H1 (cell line): ENCODE results near the gene TRIM44. TPM values are rescaled to one million over a fixed set of nuclear protein-coding genes. Genes with fewer than 3 reads are reported as not detected.

ENCODE experiments used
- CTCF ChIA-PET: fragments of 300-600 bp; sonication (Branson Sonifier 250); formaldehyde crosslinking; loops from one replicate; lab custom pipeline; 2021; ENCODE audit not compliant: partially characterized antibody; lab: Charles Lee
- POLR2A ChIA-PET: fragments of 300-600 bp; sonication (Branson Sonifier 250); formaldehyde crosslinking; loops from one replicate; lab custom pipeline; 2021; ENCODE audit warnings: inconsistent platforms; ENCODE audit not compliant: partially characterized antibody; lab: Charles Lee
- DNase-seq, 2 experiments: peaks; one replicate each; pipeline versions ENCODE4 v3.0.0 to v3.0.0-alpha.2; 2010 to 2022; ENCODE audit warnings: low spot score in 2 of 2, low read depth in 1 of 2, mixed read lengths in 1 of 2
- FAIRE-seq: peaks from 2 replicates; lab custom pipeline; 2011; peaks lifted over from hg19 to GRCh38; lab: Jason Lieb, UNC
- H2AFZ ChIP-seq: 2 replicates; pipeline ENCODE4 v1.8.1; 2012; ENCODE audit warnings: low read length, inconsistent platforms
- H2AK5ac ChIP-seq: 2 replicates; pipeline ENCODE4 v1.6.1; 2013; ENCODE audit warnings: low read depth, low read length
- H2BK120ac ChIP-seq: replicated peaks from 2 replicates; pipeline ENCODE3; 2013; ENCODE audit warnings: low read depth, low read length, inconsistent platforms
- H2BK12ac ChIP-seq: 2 replicates; pipeline ENCODE4 v1.6.1; 2013; ENCODE audit warnings: low read depth, low read length
- H2BK15ac ChIP-seq: 2 replicates; pipeline ENCODE4 v1.6.1; 2013; ENCODE audit warnings: low read length
- H2BK20ac ChIP-seq: 2 replicates; pipeline ENCODE4 v1.6.1; 2013; ENCODE audit warnings: low read length
- H2BK5ac ChIP-seq: 2 replicates; pipeline ENCODE4 v1.6.1; 2013; ENCODE audit warnings: low read depth, low read length
- H3K14ac ChIP-seq: 2 replicates; pipeline ENCODE4 v1.6.1; 2013; ENCODE audit warnings: inconsistent platforms; ENCODE audit not compliant: insufficient read length
- H3K18ac ChIP-seq: 2 replicates; pipeline ENCODE4 v1.6.1; 2013; ENCODE audit warnings: low read length; ENCODE audit errors: extremely low read depth
- H3K23ac ChIP-seq: 2 replicates; pipeline ENCODE4 v1.6.1; 2013; ENCODE audit warnings: inconsistent platforms; ENCODE audit not compliant: insufficient read length
- H3K23me2 ChIP-seq: 2 replicates; pipeline ENCODE4 v1.6.1; 2013; ENCODE audit warnings: low read depth, low read length
- H3K27ac ChIP-seq: 2 replicates; pipeline ENCODE4 v1.6.1; 2011; ENCODE audit warnings: low read depth, low read length, inconsistent platforms
- H3K27me3 ChIP-seq, 4 experiments: replicated peaks in 1 of 4; 1 replicate in 1 of 4; 2 replicates in 3 of 4; pipeline versions ENCODE4 v1.6.1 to v1.8.1; 2011 to 2013; ENCODE audit warnings: low read length in 3 of 4, mild to moderate bottlenecking in 3 of 4, inconsistent platforms in 2 of 4, mixed read lengths in 2 of 4, moderate library complexity in 1 of 4; ENCODE audit not compliant: control insufficient read depth in 3 of 4, insufficient read depth in 3 of 4; ENCODE audit errors: extremely low read depth in 1 of 4
- H3K36me3 ChIP-seq, 4 experiments: 2 replicates each; pipeline versions ENCODE4 v1.6.1 to v1.8.1; 2011 to 2013; ENCODE audit warnings: mild to moderate bottlenecking in 4 of 4, low read length in 3 of 4, moderate library complexity in 2 of 4, control low read depth in 1 of 4, inconsistent platforms in 1 of 4; ENCODE audit not compliant: insufficient read depth in 4 of 4, control insufficient read depth in 2 of 4
- H3K4ac ChIP-seq: replicated peaks from 2 replicates; pipeline ENCODE3; 2013; ENCODE audit warnings: low read length, low read depth, mixed read lengths, inconsistent platforms; ENCODE audit not compliant: insufficient read length
- H3K4me1 ChIP-seq, 4 experiments: replicated peaks in 1 of 4; 1 replicate in 1 of 4; 2 replicates in 3 of 4; pipeline versions ENCODE4 v1.6.1 to v1.8.1; 2011 to 2013; ENCODE audit warnings: low read length in 3 of 4, inconsistent platforms in 2 of 4, mixed read lengths in 1 of 4; ENCODE audit not compliant: insufficient read depth in 4 of 4, control insufficient read depth in 3 of 4
- H3K4me2 ChIP-seq, 2 experiments: 2 replicates each; pipeline versions ENCODE4 v1.6.1 to v1.8.1; 2011 to 2013; ENCODE audit warnings: low read depth in 2 of 2, low read length in 2 of 2, control low read depth in 1 of 2, inconsistent platforms in 1 of 2, mild to moderate bottlenecking in 1 of 2; ENCODE audit not compliant: insufficient read depth in 1 of 2
- H3K4me3 ChIP-seq, 4 experiments: fragments of 200-600, 300-600 bp in 1 of 4; sonication (generic), shearing (Covaris generic), sonication (Bioruptor Twin) in 1 of 4; 2 replicates each; pipeline versions ENCODE4 v1.5.1 to v1.8.1; 2011 to 2016; ENCODE audit warnings: low read length in 4 of 4, low read depth in 3 of 4, control low read depth in 2 of 4, inconsistent platforms in 2 of 4, mild to moderate bottlenecking in 2 of 4, mixed read lengths in 1 of 4, moderate library complexity in 1 of 4; ENCODE audit not compliant: insufficient read depth in 2 of 4; ENCODE audit errors: extremely low read depth in 1 of 4
- H3K56ac ChIP-seq: replicated peaks from 2 replicates; pipeline ENCODE3; 2013; ENCODE audit warnings: low read depth, mild to moderate bottlenecking, mixed read lengths, low read length, inconsistent platforms; ENCODE audit not compliant: insufficient read length
- H3K79me1 ChIP-seq: 2 replicates; pipeline ENCODE4 v1.6.1; 2013; ENCODE audit warnings: low read depth, low read length, control low read depth
- H3K79me2 ChIP-seq, 2 experiments: 2 replicates each; pipeline versions ENCODE4 v1.6.1 to v1.8.1; 2012 to 2013; ENCODE audit warnings: low read length in 2 of 2, mild to moderate bottlenecking in 2 of 2, inconsistent platforms in 1 of 2; ENCODE audit not compliant: insufficient read depth in 2 of 2, control insufficient read depth in 1 of 2
- H3K9ac ChIP-seq, 4 experiments: replicated peaks in 1 of 4; 1 replicate in 1 of 4; 2 replicates in 3 of 4; pipeline versions ENCODE4 v1.6.1 to v1.8.1; 2011 to 2013; ENCODE audit warnings: low read depth in 3 of 4, low read length in 3 of 4, control low read depth in 2 of 4, mild to moderate bottlenecking in 2 of 4, moderate library complexity in 2 of 4, inconsistent platforms in 1 of 4; ENCODE audit errors: extremely low read depth in 1 of 4
- H3K9me3 ChIP-seq, 2 experiments: 2 replicates each; pipeline versions ENCODE4 v1.6.1 to v1.8.1; 2012 to 2013; ENCODE audit warnings: mild to moderate bottlenecking in 2 of 2, moderate library complexity in 2 of 2, control low read depth in 1 of 2, inconsistent platforms in 1 of 2, low read depth in 1 of 2, low read length in 1 of 2, mixed read lengths in 1 of 2; ENCODE audit not compliant: insufficient read depth in 2 of 2
- H4K20me1 ChIP-seq, 2 experiments: replicated peaks in 1 of 2; 2 replicates each; pipeline versions ENCODE3 to v1.8.1; 2011 to 2013; ENCODE audit warnings: inconsistent platforms in 2 of 2, low read length in 2 of 2, mild to moderate bottlenecking in 1 of 2; ENCODE audit not compliant: insufficient read depth in 2 of 2, control insufficient read depth in 1 of 2
- H4K5ac ChIP-seq: 2 replicates; pipeline ENCODE4 v1.6.1; 2013; ENCODE audit warnings: low read length, low read depth, mixed read lengths, inconsistent platforms; ENCODE audit not compliant: insufficient read length
- H4K8ac ChIP-seq: 2 replicates; pipeline ENCODE4 v1.8.0; 2013; ENCODE audit warnings: mild to moderate bottlenecking, moderate library complexity, low read length, inconsistent platforms; ENCODE audit not compliant: insufficient read depth; ENCODE audit errors: extremely low read depth
- H4K91ac ChIP-seq: replicated peaks from 2 replicates; pipeline ENCODE3; 2013; ENCODE audit warnings: low read length, mixed read lengths, inconsistent platforms; ENCODE audit not compliant: insufficient read length
- ATF2 ChIP-seq: IDR thresholded peaks from 2 replicates; pipeline ENCODE4 v1.6.1; 2012; ENCODE audit warnings: low read length, inconsistent platforms
- CBX5 ChIP-seq: fragments of 300-800, 300-1000 bp; sonication (generic); IDR thresholded peaks from 2 replicates; pipeline ENCODE4 v1.7.1; 2016; ENCODE audit warnings: antibody characterized with exemption, low read length, low read depth
- CEBPB ChIP-seq: IDR thresholded peaks from 2 replicates; pipeline ENCODE4 v1.6.1; 2012; ENCODE audit warnings: low read depth, low read length
- E2F6 ChIP-seq: IDR thresholded peaks from 2 replicates; pipeline ENCODE4 v1.6.1; 2012; ENCODE audit warnings: inconsistent platforms
- EZH2 ChIP-seq: fragments of 200-600 bp; sonication (generic); IDR thresholded peaks from 2 replicates; pipeline ENCODE4 v1.7.1; 2012; ENCODE audit warnings: low read depth, mild to moderate bottlenecking, moderate library complexity, low read length, inconsistent platforms; ENCODE audit not compliant: severe bottlenecking
- JUND ChIP-seq: IDR thresholded peaks from 2 replicates; pipeline ENCODE4 v1.6.1; 2011; ENCODE audit warnings: mild to moderate bottlenecking, improper control_type of control experiment, low read length
- POLR2AphosphoS5 ChIP-seq: IDR thresholded peaks from 2 replicates; pipeline ENCODE4 v1.6.1; 2011; ENCODE audit warnings: low read depth, low read length
- SIN3A ChIP-seq, 2 experiments: IDR thresholded peaks in 1 of 2; conservative IDR thresholded peaks in 1 of 2; 2 replicates each; pipeline ENCODE4 v1.6.1; 2011 to 2012; ENCODE audit warnings: low read length in 2 of 2, improper control_type of control experiment in 1 of 2, low read depth in 1 of 2, mild to moderate bottlenecking in 1 of 2
- SP4 ChIP-seq: IDR thresholded peaks from 2 replicates; pipeline ENCODE4 v1.6.1; 2012; ENCODE audit warnings: low read length, inconsistent platforms
- USF2 ChIP-seq: IDR thresholded peaks from 2 replicates; pipeline ENCODE4 v1.6.1; 2011; ENCODE audit warnings: low read length, improper control_type of control experiment
- YY1 ChIP-seq: IDR thresholded peaks from 2 replicates; pipeline ENCODE4 v1.6.1; 2011; ENCODE audit warnings: low read depth, mild to moderate bottlenecking, low read length
- WGBS, 2 experiments: shearing (Covaris generic) in 1 of 2; methylation state at CpG; one replicate each; pipeline versions ENCODE4 v1.1.6 to v1.1.7; 2013 to 2015; ENCODE audit warnings: low lambda C conversion rate in 2 of 2, mixed read lengths in 2 of 2, inconsistent platforms in 1 of 2, low coverage in 1 of 2, missing lambda C conversion rate in 1 of 2; ENCODE audit not compliant: insufficient replicate concordance in 2 of 2, insufficient coverage in 1 of 2, insufficient read length in 1 of 2; ENCODE audit errors: extremely low coverage in 1 of 2, missing lambda C conversion rate in 1 of 2; 5-methylcytosine and 5-hydroxymethylcytosine counted together
- polyA plus RNA-seq, 7 experiments: library from polyadenylated mRNA; depleted of rRNA in 3 of 7; stranded (reverse) in 5 of 7; unstranded in 2 of 7; fragments of >200 nt in 5 of 7; fragments of 200-250 nt in 2 of 7; gene quantifications; 1 replicate in 5 of 7; 2 replicates in 1 of 7; 4 replicates in 1 of 7; pipeline versions ENCODE4 v1.2.1 to v1.2.3, GENCODE V29; 2011 to 2013; ENCODE audit warnings: missing spikeins in 2 of 7, mixed read lengths in 2 of 7
- total RNA-seq: library from RNA; stranded (reverse); fragmentation: NEBNext Ultra II Directional; extraction: Animal tissue kit (Norgen Biotek cat#: 25700); gene quantifications from 2 replicates; pipeline ENCODE4 v1.2.1, GENCODE V29; 2021

The TRIM44 gene
- total and polyA plus RNA-seq, 2 of the 8 experiments (the other 6 are each of a cell fraction or from before 2014, with no cell fraction given), result 13.9 to 34.4 TPM

GRCh38 chr11:35761899-35762298 is 99.3 kb downstream of the TRIM44 start:
- Histone ChIP-seq H3K18ac (no peak overlapping the region), H3K23me2 (peaks cover 2% of the 10 kb centered on the region; the same call in 1 of the 2 replicates), H2AFZ (no peak overlapping the region), H3K4me3 (no peak overlapping the region), H3K4ac (no peak overlapping the region), H4K8ac (no peak overlapping the region), H3K9me3 (no peaks in the 10 kb centered on the region), H4K20me1 (no peaks in the 10 kb centered on the region), H3K56ac (no peak overlapping the region), H3K4me2 (no peak overlapping the region), H2BK12ac (no peak overlapping the region), H3K23ac (no peak overlapping the region), H3K27ac (no peak overlapping the region), H2BK15ac (no peak overlapping the region), H3K14ac (no peak overlapping the region), H3K79me2 (no peaks in the 10 kb centered on the region), H3K4me1 (no peaks in the 10 kb centered on the region), H2BK20ac (no peak overlapping the region), H4K91ac (no peak overlapping the region), H3K27me3 (no peaks in the 10 kb centered on the region), H2AK5ac (no peak overlapping the region), H3K79me1 (no peaks in the 10 kb centered on the region), H3K9ac (no peak overlapping the region), H2BK5ac (no peak overlapping the region), H4K5ac (no peak overlapping the region), H3K36me3 (no peaks in the 10 kb centered on the region), H2BK120ac (no peak overlapping the region)
- ChIA-PET POLR2A (no interaction called here), CTCF (interaction anchor here (1.0 kb wide), 1 partner anchor 14 kb away, joined by 3 read pairs; no protein-coding TSS in a partner anchor)
- WGBS, 2 experiments, result 91% methylated on average over 1 of the region's 1 CpG; no CpG with 5 or more reads in 1 of the 2 experiments
- DNase-seq (no peak), FAIRE-seq (no peak)
- TF ChIP-seq POLR2AphosphoS5 (no peak), E2F6 (no peak), JUND (no peak), SIN3A (conservative IDR thresholded peaks at IDR 0.05 in 1 of 2, IDR thresholded peaks at IDR 0.05 in 1 of 2; ENCODE audit: low read depth in 1 of 2, low read length in 2 of 2) (no peak), YY1 (no peak), CEBPB (no peak), EZH2 (no peak), USF2 (no peak), SP4 (no peak), CBX5 (no peak), ATF2 (no peak)
